Urothelium cell line (cell line): ENCODE data around the gene ACTN1.

ENCODE experiments used
- DNase-seq: peaks from one replicate; pipeline ENCODE4 v3.0.0; 2011; ENCODE audit warnings: low spot score, mixed read lengths
- FAIRE-seq: peaks from 2 replicates; lab custom pipeline; 2011; peaks lifted over from hg19 to GRCh38; lab: Jason Lieb, UNC

Gene ACTN1

DNA sequence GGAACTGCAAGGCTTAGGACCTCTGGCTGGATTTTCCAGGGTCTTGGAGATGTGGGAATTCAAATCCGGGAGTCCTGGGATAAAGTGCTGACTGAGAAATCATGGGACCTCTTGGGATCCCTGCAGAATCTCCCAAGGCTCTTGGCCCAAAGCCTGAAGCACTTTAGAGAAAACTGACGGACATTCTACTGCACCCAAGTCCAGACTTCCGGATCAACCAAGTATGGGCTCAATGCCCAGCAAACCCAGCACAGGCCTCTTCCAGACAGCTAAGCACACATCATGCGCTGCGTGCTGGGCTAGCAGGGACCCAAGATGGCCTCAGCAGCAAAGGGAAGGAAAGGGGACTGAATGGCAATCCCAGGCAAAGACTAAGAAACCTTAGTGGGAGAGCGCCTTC lies 85.0 kb downstream of the ACTN1 start:
- DNase-seq (no peak), FAIRE-seq (peak; percentile 77)

- FAIRE-seq: peak; percentile 56
These were observed 85.5 kb downstream of the ACTN1 start for GRCh38 chr14:68893566-68893965.

DNA sequence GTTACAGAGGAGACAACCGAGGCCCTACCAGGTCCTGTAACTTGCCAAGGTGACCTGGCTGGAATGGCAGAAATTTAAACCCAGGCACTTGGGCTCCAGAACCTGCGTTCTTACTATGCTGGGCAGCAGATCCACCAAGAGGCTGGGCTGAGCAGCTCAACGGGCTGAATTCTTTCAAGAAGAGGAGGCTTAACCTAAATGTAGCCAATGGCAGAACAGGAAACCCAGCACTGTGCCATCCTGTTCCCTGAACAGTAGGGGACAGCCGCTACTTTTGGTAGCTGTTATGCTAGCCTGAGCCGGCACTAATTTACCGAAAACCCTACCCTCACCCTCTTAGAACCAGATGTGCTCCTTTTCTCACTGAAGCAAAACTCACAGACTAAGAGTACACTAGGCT lies 86.1 kb downstream of the ACTN1 start:
- DNase-seq (no peak), FAIRE-seq (no peak)

More at GRCh38 chr14:68893566-68893965, 85.5 kb downstream of the ACTN1 start:
- DNase-seq: no peak

- FAIRE-seq (peak; percentile 91), DNase-seq (no peak)
These were observed 87.0 kb downstream of the ACTN1 start for GRCh38 chr14:68891851-68892660.

GRCh38 chr14:68890173-68890931 lies 88.8 kb downstream of the ACTN1 start:
- DNase-seq (no peak), FAIRE-seq (peak; percentile 81)

DNA sequence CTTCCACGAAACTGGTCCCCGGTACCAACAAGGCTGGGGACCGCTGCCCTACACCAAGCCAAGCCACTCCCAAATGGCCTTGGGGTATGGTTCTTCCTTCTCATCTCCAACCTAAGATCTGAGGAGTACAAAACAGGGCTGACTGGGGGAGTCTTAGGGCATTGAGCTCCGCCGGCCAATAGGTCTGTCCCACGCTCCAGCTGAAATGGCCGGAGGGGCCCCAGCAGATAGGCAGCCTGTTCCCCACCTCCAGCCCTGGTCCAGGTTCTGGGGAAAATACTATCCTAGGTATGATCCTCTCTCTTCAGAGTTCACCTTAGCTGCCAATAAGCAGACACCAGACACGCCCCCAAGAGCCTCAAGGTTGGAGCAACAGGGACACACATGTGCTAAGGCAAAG lies 90.2 kb downstream of the ACTN1 start:
- no peak for FAIRE-seq

GRCh38 chr14:68888025-68888850 lies 90.9 kb downstream of the ACTN1 start:
- no peak for DNase-seq
- FAIRE-seq: peak; percentile 89

More for the DNA sequence above, 90.2 kb downstream of the ACTN1 start:
- DNase-seq: no peak

- DNase-seq (no peak), FAIRE-seq (no peak)
These were observed 93.0 kb downstream of the ACTN1 start for GRCh38 chr14:68886109-68886434.

DNA sequence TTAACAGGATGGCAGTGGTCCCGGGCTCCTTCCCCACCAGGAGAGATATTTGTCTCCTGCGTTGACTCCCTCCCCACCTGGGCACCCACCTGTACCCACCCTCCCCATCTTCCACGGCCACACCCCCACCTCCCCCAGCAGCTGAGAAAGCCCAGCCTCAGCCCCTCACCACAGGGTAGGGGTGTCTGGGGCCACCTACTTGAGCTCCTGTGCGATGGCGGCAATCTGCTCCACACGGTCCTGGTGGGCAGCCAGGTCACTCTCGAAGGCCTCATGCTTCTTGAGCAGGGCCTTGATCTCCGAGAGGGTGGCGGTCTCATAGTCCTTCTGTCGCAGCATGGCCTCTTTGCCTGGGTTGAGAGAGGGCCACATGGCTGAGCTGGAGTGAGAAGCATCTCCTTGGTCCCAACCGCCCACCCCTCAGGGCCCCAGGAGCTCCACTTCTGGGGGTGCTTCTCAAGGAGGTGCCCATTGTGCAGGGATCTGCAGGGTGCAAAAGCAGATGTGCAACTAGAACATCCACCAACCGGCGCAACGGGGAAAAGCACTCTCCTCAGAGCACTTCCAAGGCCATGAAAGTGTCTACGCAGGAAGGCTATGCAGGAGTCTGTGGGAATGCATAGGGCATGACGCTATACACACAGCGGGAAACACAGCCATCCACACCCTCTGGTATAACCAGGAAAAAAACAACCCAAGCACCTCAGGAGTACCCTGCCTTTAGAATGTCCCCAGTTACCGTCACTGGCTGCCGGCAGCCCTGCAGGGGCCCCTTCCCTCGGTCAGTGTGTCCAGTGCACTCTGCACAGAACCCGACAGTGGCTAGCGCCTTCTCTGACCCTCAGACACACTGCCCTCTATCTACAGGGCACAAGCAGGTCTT lies 93.6 kb downstream of the ACTN1 start:
- FAIRE-seq (peak; percentile 62), DNase-seq (no peak)

DNA sequence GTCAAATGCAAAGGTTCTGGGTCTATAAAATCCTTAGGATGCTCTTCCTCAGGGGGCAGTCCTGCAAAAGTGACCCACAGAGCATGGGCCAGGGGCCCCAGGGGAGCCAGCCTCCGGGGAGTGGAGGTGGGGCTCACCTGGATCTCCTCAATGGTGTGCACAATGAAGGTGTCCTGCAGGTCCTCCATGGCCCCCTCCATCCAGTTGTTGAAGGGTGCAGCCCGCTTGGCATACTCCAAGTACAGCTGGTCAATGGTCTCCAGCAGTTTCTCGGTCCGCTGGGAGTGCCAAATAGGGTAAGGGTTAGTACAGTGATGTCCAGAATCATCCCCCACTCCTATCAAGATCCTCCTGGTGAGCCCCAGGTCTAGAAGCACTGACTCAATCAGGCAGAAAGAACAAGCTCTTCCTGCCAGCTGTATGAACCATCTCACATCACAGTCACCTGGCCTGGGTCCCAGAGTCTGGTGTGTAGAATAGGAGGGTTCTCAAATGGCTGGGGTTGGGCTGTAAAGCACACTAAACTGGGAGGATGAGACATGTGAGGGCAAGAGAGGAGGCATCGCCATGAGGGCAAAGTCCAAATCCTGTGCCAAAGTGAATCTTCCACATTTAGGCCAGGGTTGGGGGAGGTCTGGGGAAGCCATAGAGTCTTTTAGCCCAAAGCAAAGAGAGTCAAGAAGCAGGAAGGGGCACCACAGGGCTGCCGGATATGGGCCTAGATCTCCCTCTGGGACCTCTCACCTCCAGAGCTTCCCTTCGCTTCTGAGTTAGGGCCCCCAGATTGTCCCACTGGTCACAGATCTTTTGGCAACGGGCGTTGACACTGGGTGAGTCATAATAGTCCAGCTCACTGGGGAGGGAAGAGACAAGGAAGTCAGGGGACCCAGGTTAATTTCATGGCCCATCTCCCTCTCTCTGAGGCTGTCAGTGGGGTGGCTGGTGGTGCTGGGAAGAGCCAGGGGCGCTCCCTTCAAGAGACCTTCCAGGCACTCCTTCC lies 94.8 kb downstream of the ACTN1 start:
- DNase-seq (no peak), FAIRE-seq (peak; percentile 40)

GRCh38 chr14:68882235-68882634 lies 96.9 kb downstream of the ACTN1 start:
- DNase-seq (no peak), FAIRE-seq (peak; percentile 89)

- DNase-seq: no peak
- no peak for FAIRE-seq
These were observed 97.7 kb downstream of the ACTN1 start for GRCh38 chr14:68881396-68881795.

DNA sequence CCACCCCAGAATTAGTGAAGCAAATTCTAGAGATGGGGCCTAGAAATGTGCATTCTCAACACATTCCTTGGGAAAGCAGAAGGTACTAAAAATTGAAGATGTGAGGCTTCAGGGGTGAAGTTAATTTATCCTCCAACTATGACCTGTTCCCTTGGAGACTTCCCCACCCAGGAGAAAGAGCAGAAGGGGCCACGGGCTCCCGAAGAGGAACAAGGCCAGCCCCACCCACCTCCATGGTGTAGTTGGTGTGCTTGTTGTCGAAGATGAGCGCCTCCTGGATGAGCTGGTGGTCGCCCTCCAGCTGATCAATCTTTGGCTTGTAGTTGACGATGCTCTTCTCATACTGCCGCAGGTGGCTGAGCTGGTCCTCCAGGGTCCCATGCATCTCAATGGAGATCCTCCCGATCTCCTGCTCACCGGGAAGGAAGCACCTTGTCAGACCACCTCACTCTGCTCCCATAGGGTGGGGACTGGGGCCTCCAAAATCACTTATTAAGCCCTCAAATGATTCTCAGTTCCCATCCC lies 98.5 kb downstream of the ACTN1 start:
- FAIRE-seq (peak; percentile 72), DNase-seq (no peak)

- FAIRE-seq (peak; percentile 76), DNase-seq (no peak)
These were observed 99.1 kb downstream of the ACTN1 start for GRCh38 chr14:68879841-68880575.

GRCh38 chr14:68879321-68879781 lies 99.8 kb downstream of the ACTN1 start:
- DNase-seq (no peak), FAIRE-seq (peak; percentile 30)

GRCh38 chr14:68878908-68879307 lies 100.2 kb downstream of the ACTN1 start:
- DNase-seq: no peak
- FAIRE-seq: peak; percentile 40

DNA sequence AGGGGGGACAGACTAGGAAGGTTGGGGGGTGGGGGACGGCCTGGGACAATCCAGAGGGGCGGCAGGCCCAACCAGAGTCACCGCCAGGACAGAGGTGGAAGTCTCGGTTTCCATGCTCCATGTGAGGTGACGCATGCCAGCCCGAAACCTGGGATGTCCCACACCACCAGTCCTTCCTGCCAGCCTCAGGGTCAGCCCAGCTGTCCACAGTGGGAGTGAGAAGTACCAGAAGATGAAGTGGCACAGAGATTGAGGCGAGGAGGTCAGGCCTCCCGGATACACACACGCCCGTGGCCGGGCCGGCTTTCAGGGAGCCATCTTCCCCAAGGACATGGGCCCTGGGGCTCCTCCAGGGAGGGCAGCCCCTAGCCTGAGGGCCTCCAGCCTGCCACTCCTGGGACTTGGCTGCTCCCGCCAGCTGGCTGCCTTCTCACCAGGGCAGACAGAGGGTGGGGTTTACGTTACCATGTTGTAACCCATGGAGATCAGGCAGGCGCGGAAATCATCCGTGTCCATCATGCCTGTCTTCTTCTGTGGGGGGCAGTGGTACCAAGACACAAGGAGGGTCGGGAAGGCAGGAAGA lies 101.0 kb downstream of the ACTN1 start:
- DNase-seq: no peak
- peak; percentile 97 for FAIRE-seq

DNA sequence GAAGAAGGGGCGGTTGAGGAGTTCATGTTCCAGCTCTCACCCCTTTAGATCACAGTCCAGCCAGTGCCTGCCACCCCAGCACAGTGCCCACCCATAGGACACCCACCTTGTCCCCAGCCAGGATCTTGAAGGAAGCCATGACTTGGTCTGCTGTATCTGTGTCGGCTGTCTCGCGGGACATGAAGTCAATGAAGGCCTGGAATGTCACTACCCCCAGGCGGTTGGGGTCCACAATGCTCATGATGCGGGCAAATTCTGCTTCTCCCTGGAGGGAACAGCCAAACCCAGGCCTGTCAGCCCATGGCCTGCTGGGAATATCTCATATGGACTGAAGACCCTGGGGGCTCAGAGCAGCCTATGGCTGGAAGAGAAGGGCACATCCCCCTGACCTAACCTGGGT lies 102.1 kb downstream of the ACTN1 start:
- FAIRE-seq: peak; percentile 94
- no peak for DNase-seq
